Pons (tissue), 1 donor: ENCODE measurements around the gene XAGE1B.
"Not testable (repeated sequence)": the region's sequence is repeated elsewhere in the genome, so short reads cannot be mapped to it uniquely, and the experiment has no call there.

Source experiments
- DNase-seq: peaks from one replicate; pipeline ENCODE4 v3.0.0-alpha.2; 2016; ENCODE audit warnings: low spot score

Gene XAGE1B

GRCh38 chrX:52516987-52517325, at the start of gene XAGE1B:
TSS of gene XAGE1B (minus strand) at chrX:52517063. CDS start at chrX:52515527, 1,536 bp downstream.
- DNase-seq, result not testable (repeated sequence)

- DNase-seq, result no peak
These were observed 46.2 kb upstream of the XAGE1B start for GRCh38 chrX:52563105-52563504.

GRCh38 chrX:52558140-52558539, 41.3 kb upstream of the XAGE1B start:
- DNase-seq, result no peak

- DNase-seq, result no peak
These were observed 39.9 kb upstream of the XAGE1B start for GRCh38 chrX:52556741-52557140.

GRCh38 chrX:52553995-52554642, 37.3 kb upstream of the XAGE1B start:
- DNase-seq, result no peak

- DNase-seq, result not testable (repeated sequence)
These were observed 31.9 kb upstream of the XAGE1B start for GRCh38 chrX:52548769-52549168.

GRCh38 chrX:52544147-52544840, 27.4 kb upstream of the XAGE1B start:
- no peak for DNase-seq

- DNase-seq, result no peak
These were observed 25.4 kb upstream of the XAGE1B start for GRCh38 chrX:52542311-52542710.

- not testable (repeated sequence) for DNase-seq
These were observed 24.2 kb upstream of the XAGE1B start for GRCh38 chrX:52541051-52541450.

GRCh38 chrX:52516110-52516986, 515 bp downstream of the XAGE1B start:
- DNase-seq, result not testable (repeated sequence)

- DNase-seq, result not testable (repeated sequence)
These were observed 5.7 kb downstream of the XAGE1B start for GRCh38 chrX:52511126-52511525.

GRCh38 chrX:52509916-52510315, 6.9 kb downstream of the XAGE1B start:
- no peak for DNase-seq

GRCh38 chrX:52507331-52507730, 9.5 kb downstream of the XAGE1B start:
- no peak for DNase-seq

GRCh38 chrX:52504551-52504950, 12.3 kb downstream of the XAGE1B start:
- no peak for DNase-seq

- DNase-seq, result not testable (repeated sequence)
These were observed 15.5 kb downstream of the XAGE1B start for GRCh38 chrX:52501362-52501761.

GRCh38 chrX:52496419-52496772, 20.5 kb downstream of the XAGE1B start:
- DNase-seq, result not testable (repeated sequence)

GRCh38 chrX:52495545-52496418, 21.1 kb downstream of the XAGE1B start, which contains the start of gene XAGE1A:
TSS of gene XAGE1A (plus strand) at chrX:52495808. CDS start at chrX:52497362, 1,554 bp downstream.
- not testable (repeated sequence) for DNase-seq

- DNase-seq, result not testable (repeated sequence)
These were observed 45.6 kb downstream of the XAGE1B start for GRCh38 chrX:52471301-52471700.
